ENCODE measurements around the gene SLC29A1. TPM values are rescaled to one million over a fixed set of nuclear protein-coding genes. Genes with fewer than 3 reads are reported as not detected.

The SLC29A1 gene
- total RNA-seq, 1 experiment from 2014 or later: 108 TPM

GRCh38 chr6:44177691-44178423 lies 45.5 kb upstream of the SLC29A1 start:
- intact Hi-C loops (cut with micrococcal nuclease; ENCODE audit: unreplicated experiment): no loop called here
- ChIA-PET CTCF (no interaction called here), POLR2A (ENCODE audit: low non-redundant PET) (no interaction called here)
- Histone ChIP-seq H3K4me3 (ENCODE audit: low read depth, low read length, poor library complexity, severe bottlenecking) (no peak overlapping the region), H3K9me3 (ENCODE audit: low read depth, low read length, poor library complexity, severe bottlenecking) (no peaks in the 10 kb centered on the region), H3K36me3 (ENCODE audit: insufficient read depth, low read length, poor library complexity, severe bottlenecking) (no peaks in the 10 kb centered on the region), H3K27me3 (replicated peaks; ENCODE audit: insufficient read depth, low read depth, low read length, poor library complexity) (no peaks in the 10 kb centered on the region), H3K27ac (ENCODE audit: low read depth, low read length, poor library complexity, severe bottlenecking) (no peak overlapping the region), H3K4me1 (ENCODE audit: insufficient read depth, low read length, poor library complexity, severe bottlenecking) (no peaks in the 10 kb centered on the region)
- no peak for TF ChIP-seq EZH2 (IDR thresholded peaks at IDR 0.05; ENCODE audit: borderline replicate concordance, low read depth, low read length, poor library complexity, severe bottlenecking)
- TF ChIP-seq CTCF (conservative IDR thresholded peaks at IDR 0.05; ENCODE audit: low read depth, low read length): no peak
- no TSS peak for BruUV-seq (replicated peaks)
- no peak for DNase-seq (ENCODE audit: low spot score)

GRCh38 chr6:44178424-44179071 lies 44.8 kb upstream of the SLC29A1 start:
- H3K27ac ChIP-seq (ENCODE audit: low read depth, low read length, poor library complexity, severe bottlenecking): no peak overlapping the region
- H3K27me3 ChIP-seq (replicated peaks; ENCODE audit: insufficient read depth, low read depth, low read length, poor library complexity): no peaks in the 10 kb centered on the region
- intact Hi-C loops (cut with micrococcal nuclease; ENCODE audit: unreplicated experiment): no loop called here
- TF ChIP-seq CTCF (conservative IDR thresholded peaks at IDR 0.05; ENCODE audit: low read depth, low read length): no peak
- TF ChIP-seq EZH2 (IDR thresholded peaks at IDR 0.05; ENCODE audit: borderline replicate concordance, low read depth, low read length, poor library complexity, severe bottlenecking): no peak
- no peak overlapping the region for H3K4me3 ChIP-seq (ENCODE audit: low read depth, low read length, poor library complexity, severe bottlenecking)
- H3K4me1 ChIP-seq (ENCODE audit: insufficient read depth, low read length, poor library complexity, severe bottlenecking): no peaks in the 10 kb centered on the region
- BruUV-seq (replicated peaks): no TSS peak
- H3K36me3 ChIP-seq (ENCODE audit: insufficient read depth, low read length, poor library complexity, severe bottlenecking): no peaks in the 10 kb centered on the region
- ChIA-PET POLR2A (ENCODE audit: low non-redundant PET) (no interaction called here), CTCF (no interaction called here)
- DNase-seq (ENCODE audit: low spot score): no peak
- H3K9me3 ChIP-seq (ENCODE audit: low read depth, low read length, poor library complexity, severe bottlenecking): no peaks in the 10 kb centered on the region

- intact Hi-C loops (cut with micrococcal nuclease; ENCODE audit: unreplicated experiment): no loop called here
- ChIA-PET POLR2A (ENCODE audit: low non-redundant PET) (no interaction called here), CTCF (no interaction called here)
- no peak for DNase-seq (ENCODE audit: low spot score)
- TF ChIP-seq CTCF (conservative IDR thresholded peaks at IDR 0.05; ENCODE audit: low read depth, low read length) (no peak), EZH2 (IDR thresholded peaks at IDR 0.05; ENCODE audit: borderline replicate concordance, low read depth, low read length, poor library complexity, severe bottlenecking) (no peak)
- no peaks in the 10 kb centered on the region for H3K4me1 ChIP-seq (ENCODE audit: insufficient read depth, low read length, poor library complexity, severe bottlenecking)
- H3K36me3 ChIP-seq (ENCODE audit: insufficient read depth, low read length, poor library complexity, severe bottlenecking): no peaks in the 10 kb centered on the region
- no peaks in the 10 kb centered on the region for H3K27me3 ChIP-seq (replicated peaks; ENCODE audit: insufficient read depth, low read depth, low read length, poor library complexity)
- no peak overlapping the region for H3K4me3 ChIP-seq (ENCODE audit: low read depth, low read length, poor library complexity, severe bottlenecking)
- H3K27ac ChIP-seq (ENCODE audit: low read depth, low read length, poor library complexity, severe bottlenecking): no peak overlapping the region
- no peaks in the 10 kb centered on the region for H3K9me3 ChIP-seq (ENCODE audit: low read depth, low read length, poor library complexity, severe bottlenecking)
- BruUV-seq (replicated peaks): no TSS peak
These were observed 44.3 kb upstream of the SLC29A1 start for GRCh38 chr6:44179072-44179536.

Data from A673 (cell line).